HG03521 (cell line): ENCODE measurements around the gene DDX28.

ENCODE experiments used
- ATAC-seq: cut with Tn5 transposase; IDR thresholded peaks from one replicate; pipeline ENCODE4 v1.9.1; 2021; ENCODE audit warnings: mild to moderate bottlenecking, moderate library complexity; ENCODE audit not compliant: unreplicated experiment

Gene DDX28, protein sequence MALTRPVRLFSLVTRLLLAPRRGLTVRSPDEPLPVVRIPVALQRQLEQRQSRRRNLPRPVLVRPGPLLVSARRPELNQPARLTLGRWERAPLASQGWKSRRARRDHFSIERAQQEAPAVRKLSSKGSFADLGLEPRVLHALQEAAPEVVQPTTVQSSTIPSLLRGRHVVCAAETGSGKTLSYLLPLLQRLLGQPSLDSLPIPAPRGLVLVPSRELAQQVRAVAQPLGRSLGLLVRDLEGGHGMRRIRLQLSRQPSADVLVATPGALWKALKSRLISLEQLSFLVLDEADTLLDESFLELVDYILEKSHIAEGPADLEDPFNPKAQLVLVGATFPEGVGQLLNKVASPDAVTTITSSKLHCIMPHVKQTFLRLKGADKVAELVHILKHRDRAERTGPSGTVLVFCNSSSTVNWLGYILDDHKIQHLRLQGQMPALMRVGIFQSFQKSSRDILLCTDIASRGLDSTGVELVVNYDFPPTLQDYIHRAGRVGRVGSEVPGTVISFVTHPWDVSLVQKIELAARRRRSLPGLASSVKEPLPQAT

DNA sequence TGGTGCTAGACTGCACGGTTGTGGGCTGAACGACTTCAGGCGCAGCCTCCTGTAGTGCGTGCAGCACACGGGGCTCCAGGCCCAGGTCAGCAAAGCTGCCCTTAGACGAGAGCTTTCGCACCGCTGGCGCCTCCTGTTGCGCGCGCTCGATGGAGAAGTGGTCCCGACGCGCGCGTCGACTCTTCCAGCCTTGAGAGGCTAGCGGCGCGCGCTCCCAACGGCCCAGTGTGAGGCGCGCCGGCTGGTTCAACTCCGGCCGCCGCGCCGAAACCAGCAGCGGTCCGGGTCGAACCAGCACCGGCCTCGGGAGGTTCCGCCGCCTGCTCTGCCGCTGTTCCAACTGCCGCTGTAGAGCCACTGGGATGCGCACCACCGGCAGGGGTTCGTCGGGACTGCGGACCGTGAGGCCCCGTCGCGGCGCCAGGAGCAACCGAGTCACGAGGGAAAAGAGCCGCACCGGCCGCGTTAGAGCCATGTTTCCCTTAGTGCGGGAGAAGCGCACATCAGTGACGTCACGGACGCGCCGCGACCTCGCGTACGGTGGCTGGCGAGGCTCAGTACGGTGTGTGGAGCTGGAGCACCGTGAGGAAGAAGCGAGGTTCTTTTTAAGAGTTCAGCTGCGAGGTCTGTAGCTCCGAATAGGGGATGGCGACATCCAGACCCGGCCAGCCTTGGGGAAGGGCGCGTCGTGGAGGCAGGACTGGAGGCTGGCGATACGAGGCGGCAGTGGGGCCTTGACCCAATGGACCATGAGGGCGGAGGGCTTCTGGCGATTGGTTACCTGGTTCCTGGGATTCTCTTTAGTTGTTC, at the start of gene DDX28, which contains the start of gene DUS2:
DDX28 (minus strand) TSS at position 505 of the 810 bp plus-strand sequence; CDS start at position 475, 30 bp downstream.
DUS2 (plus strand) TSS at position 557 of the 810 bp plus-strand sequence. CDS start 14,740 bp downstream, outside the sequence.
- ATAC-seq, result peak; percentile 73

DNA sequence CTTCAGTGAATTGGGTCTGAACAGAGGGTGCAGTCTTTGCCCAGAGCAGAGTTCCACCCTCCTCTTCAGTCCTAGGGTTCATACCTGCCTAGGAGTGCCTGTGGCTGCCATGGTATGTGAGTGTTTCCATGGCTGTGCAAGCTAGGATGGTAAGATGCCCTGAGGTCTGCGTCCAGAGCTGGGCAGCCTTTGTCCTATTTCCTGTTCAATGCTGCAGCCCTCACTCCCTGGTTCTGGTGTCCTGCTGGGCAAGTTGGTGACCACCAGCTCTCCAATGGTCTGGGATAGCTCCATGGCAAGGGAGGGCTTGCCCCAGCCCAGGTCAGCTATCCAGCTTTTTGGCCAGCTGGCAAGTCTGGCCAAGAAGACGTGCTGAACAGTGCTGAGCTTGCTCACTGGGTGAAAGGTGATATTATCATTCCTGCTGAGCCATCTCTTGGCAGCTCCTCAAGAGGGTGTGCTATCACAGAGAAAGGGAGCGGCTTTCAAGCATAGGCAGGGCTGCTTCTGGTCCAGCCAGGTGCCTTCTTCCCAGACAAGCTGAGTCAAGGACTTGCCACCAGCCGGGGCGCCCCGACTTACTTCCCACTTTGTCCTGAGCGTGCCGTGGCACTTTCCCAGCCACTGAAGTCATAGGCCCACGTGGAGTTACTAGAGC, 49.1 kb upstream of the DDX28 start:
- no peak for ATAC-seq

DNA sequence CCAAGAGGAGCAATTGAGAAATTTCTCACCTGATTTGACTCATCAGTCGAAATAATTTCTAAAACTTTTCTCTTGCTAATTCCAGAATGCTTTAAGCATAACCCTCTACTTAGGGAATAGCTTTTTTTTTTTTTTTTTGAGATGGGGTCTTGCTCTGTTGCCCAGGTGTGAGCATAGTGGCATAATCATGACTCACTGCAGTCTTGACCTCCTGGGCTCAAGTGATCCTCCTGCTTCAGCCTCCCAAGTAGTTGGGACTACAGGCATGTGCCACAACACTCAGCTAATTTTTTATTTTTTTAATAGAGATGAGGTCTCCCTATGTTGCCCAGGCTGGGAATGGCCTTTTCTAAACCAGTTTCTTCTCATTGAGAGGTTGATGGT, 48.5 kb upstream of the DDX28 start:
- no peak for ATAC-seq

DNA sequence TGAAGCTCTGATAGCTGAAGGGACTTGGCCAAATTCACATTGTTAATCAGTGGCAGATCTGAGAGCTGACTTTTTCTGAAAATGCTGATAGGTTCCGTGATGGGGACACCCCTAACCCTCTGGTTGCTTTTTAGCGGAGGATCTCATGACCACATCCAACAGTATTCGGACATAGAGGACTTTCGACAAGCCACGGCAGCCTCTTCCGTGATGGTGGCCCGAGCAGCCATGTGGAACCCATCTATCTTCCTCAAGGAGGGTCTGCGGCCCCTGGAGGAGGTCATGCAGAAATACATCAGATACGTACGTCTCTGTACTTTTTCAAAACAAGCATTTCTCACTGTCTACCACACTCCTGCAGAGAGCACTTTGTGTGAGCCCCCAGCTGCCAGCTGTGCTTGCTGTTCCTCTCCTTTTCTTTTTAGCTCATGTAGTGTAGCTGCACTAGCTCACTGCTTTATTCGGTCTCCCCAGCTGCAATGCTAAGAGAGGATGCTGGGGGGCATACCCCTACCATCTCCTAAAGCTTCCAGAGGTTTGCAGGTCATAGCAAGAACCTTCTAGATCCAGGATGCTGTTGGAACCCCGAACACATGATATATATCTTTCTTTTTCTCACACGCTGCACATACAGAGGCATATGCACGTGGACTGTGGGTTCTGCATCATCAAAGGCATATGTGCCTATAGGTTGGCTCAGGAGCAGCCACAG, 47.9 kb upstream of the DDX28 start:
- no peak for ATAC-seq

DNA sequence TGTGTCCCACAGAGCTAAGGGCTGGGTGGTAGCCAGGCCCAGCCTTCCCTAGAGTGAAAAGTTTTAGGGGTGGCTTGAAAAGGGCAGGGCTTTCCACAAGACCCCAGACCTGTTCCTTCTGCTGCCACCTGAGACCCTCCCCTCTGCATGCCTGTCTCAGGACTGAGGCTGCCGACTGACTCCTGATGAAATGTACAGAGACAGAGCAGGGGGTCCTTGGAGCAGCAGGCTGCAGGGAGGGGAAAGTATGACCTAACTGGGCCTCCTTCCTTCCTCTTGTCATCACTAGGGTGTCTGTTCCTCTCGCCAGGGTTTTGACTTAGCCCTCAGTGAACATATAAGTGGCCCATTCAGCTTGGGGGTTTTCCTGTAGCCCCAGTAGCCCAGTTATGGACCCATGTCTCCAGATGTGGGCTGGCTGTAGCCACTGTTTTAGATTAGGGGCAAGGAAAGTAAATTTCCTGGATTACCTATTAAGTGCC, 47.3 kb upstream of the DDX28 start:
- ATAC-seq, result no peak

DNA sequence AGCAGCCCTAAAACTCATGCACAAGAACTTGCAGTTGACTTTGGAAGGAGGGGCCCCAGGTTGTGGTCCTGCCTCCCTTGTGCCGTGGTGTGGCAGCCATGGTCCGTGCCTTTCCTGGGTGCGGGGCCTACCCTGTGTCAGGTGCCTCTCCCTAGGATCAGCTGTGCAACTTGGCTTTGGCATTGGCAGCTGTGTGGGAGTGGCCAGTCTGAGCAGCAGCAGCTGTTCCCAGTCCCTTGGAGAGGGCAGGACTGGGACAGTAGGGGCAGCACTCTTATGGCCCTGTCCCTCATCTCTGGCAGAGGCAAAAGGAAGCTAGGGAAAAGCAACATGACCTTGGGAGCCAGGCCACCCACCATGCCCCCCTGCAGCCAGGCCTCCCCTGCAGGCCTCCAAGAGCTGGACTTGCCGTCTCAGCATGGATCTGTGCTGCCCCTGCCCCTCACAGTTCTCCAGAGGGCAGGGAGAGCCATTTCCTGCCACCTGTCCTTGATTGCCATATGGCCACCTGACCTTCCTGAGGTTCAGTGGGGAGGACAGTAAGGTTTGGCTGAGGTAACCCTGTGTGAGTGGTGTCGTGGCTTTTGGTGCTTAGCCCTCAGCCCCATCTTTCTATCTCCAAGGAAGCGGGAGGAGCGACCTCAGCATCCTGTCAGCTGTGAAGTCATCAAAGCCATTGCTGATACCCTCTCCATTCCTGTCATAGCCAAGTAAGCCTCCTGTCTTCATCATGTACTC, 46.6 kb upstream of the DDX28 start:
- ATAC-seq, result no peak

DNA sequence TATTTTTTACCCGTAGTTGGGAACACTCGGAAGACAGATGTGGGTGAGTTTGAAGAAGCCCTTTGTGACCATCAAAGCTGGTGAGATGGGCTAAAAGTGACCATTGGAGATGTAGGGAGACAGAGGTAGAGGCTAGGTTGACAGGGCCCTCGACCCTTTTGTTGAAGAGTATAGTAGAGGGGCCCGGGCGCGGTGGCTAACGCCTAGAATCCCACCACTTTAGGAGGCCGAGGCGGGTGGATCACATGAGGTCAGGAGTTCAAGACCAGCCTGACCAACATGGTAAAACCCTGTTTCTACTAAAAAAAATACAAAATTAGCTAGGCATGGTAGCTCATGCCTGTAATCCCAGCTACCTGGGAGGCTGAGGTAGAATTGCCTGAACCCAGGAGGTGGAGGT, 45.9 kb upstream of the DDX28 start:
- no peak for ATAC-seq

DNA sequence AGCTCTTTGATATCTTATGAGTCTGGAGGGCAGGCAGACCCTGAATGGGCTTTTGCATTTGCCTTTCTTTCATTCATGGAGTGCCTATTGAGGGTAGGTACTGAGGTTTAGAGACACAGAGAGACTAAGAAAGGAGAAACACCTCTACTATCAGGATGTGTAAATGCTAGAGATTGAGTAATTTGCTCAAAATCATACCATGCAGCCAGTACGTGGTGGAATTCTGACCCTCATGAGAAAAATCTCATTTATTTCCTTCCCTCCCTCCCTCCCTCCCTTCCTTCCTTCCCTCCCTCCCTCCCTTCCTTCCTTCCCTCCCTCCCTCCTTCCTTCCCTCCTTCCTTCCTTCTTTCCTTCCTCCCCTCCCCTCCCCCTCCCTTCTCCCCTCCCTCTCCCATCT, 43.7 kb upstream of the DDX28 start:
- ATAC-seq, result no peak

DNA sequence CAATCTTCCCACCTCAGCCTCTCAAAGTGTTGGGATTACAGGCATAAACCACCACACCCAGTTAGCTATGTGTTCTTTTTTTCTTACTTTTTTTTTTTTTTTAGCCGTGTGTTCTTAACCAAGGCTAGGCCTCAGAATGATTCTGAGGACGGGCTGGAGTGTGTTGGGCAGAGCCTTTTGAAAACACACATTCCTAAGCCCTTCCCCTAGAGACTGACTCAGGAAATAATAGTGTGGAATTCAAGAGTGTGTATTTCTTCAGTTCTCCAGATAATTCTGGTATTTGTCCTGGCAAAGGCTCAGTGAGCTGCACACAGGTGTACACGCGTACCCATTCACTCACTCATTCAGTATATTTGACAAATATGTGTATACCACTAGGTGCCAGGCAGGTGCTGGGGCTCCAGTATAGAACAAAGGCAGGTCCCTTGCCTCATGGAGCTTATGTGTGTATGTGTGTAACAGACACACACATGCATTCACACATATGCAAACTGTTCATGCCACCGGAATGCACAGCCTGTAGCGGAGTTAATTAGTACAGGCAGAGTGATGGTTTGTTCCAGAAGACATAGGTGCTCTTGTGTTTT, 42.8 kb upstream of the DDX28 start:
- ATAC-seq, result no peak

DNA sequence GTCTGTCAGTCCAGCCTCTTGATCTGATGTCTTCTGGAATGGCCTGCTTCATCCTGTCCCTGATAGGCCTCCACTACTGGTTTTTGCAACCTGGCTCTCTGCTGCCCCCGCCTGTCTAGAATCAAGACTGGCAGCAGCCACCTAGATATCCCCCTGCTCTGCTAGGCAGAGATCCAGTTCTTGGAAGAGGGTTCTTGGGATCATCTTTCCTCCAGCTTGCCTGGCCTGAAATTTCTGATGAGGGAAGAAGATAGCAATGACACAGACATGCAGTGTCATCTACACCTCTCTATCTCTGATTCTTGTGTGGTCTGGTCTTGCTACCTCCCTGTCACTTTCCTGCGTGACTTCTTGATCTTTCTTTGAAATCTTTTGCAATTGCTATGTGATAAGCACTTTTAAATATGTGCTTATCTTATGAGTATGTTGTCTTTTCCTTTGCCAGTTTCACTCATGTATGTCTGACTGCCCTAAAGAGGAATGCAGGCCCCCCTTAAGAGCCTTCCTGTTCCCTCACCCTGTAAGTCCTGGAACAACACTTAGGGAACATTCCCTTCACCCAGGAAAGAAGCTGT, 41.8 kb upstream of the DDX28 start:
- ATAC-seq, result no peak

DNA sequence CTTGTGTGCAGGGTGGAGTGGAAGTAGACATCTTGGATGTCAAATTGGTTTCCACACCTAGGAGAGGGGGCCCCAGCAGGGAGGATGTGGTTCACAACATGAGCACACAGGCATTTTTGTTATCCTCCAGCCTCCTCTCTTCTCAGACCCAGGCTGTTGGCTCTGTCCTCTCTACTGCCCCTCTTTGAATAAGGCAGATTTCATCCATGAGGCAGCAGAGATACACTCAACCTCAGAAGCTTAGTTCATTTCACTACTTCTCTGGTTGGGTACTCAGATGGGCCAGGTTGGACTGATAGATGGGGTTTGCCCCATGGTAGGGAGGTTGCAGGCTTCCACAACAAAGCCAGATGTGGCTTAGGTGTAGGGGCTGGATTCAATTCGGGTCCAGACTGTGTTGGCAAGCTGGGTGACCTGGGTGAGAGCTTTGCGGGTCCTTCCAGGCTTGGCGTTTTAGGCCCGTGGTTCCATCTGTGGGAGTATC, 39.9 kb upstream of the DDX28 start:
- no peak for ATAC-seq

DNA sequence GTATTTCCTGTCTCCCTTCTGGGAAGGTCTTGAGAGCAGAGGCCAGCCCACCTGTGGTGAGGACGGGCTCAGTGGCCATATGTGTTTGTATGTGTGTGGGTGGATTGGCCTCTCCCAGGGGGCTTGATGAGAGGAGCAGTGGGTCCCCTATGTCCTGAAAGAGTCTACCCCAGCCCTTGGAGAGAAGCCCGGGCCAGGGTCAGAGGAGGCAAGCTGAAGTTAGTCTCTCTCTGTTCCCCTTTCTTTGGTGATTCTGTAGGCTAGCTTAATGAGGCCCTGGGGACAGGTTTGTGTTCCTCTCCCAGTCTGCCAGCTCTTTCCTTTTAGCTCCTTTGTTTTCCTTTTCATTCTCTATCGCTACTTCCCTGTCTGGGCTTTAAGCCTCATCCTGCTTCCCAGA, 38.4 kb upstream of the DDX28 start:
- no peak for ATAC-seq

DNA sequence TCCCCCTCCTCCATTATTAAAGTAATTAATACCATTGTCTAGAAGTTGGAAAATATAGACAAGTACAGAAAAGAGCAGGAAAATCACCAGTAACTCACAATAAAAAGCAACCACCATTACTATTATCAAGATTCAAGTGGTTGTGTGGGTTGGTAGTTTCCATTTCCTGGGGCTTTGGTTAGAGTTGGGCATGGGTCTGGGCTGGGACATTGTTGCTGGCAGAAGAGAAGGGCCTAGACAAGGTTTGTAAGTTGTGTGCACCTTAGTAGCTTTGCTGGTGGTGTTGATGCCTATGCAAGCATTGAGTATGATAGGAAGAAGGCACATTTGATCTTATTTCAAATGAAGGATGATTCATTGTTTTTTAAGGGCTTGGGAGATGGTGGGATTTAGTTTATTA, 36.8 kb upstream of the DDX28 start:
- no peak for ATAC-seq

DNA sequence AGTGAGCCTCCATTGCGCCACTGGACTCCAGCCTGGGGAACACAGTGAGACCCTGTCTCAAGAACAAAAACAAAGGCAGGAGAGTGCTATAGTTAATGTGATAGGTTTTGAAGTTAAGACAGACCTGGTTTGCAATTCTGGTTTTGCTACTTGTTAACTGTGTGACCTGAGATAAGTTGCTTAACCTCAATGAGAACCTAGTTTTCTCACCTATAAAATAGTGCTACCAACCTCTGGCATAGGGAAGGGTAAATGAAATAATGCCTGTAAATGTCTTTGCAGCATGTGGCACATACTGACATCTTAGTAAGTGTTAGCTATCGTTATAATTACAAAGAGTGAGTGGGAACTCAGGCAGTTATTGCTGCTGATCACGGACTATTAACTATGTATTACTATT, 32.4 kb upstream of the DDX28 start:
- no peak for ATAC-seq

DNA sequence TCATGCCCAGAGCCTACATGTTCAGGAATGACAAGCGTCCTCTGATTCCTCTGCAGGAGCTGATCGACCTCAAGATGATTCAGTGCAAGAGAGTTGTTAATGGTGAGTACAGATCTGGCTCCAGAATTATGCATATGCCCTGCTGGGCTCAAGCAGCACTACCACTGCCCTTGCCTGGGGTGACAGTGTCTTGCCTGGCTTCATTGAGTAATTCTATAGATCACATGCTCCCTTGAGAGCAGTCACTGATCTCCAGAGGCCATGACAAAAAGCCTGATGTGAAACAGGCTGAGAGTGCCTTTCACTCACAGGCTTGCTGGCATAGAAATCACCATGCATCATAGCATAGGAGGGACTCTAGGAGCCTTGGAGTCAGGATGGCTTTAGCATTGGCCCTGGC, 26.4 kb upstream of the DDX28 start:
- no peak for ATAC-seq

DNA sequence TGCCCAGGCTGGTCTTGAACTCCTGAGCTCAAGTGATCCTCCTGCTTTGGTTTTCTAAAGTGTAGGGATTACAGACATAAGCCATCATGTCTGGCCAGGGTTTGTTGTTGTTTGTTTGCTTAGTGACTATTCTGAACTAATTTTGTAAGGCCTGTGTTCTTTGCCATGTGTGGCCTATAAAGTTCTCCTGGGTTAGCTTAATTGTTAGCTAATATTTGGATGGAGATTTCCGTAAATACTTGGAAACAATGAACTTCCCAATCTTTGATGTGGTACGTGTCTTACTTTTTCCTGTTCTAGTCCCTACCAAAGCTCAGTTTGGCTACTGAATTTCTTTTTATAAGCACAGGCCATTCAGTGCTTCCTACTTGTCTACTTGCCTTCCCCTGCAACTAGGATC, 25.0 kb upstream of the DDX28 start:
- ATAC-seq, result no peak

DNA sequence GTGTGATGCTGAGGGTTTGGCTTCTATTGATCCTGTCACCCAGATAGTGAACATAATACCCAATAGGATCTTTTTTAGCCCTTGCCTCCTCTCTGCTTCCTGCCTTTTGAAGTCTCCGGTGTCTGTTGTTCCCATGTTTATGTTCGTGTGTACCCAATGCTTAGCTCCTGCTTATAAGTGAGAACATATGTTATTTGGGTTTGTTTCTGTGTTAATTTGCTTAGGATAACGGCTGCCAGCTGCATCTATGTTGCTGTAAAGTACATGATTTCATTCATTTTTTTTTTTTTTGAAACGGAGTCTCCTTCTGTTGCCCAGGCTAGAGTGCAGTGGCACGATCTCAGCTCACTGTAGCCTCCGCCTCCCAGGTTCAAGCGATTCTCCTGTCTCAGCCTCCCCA, 23.1 kb upstream of the DDX28 start:
- ATAC-seq, result no peak

DNA sequence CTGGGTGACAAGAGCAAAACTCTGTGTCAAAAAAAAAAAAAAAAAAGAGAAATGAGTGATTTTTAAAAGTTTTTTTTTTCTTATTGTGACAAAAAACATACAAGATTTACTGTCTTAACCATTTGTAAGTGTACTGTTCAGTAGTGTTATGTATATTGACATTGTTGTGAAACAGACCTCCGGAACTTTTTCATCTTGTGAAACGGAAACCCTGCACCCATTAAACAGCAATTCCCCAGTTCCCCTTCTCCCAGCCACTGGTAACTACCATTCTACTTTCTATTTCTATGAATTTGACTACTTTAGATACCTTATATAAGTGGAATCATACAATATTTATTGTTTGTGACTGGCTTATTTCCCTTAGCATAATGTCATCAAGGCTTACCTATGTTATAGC, 18.8 kb upstream of the DDX28 start:
- no peak for ATAC-seq
